Stimulated activated CD4-positive, alpha-beta T cell treated with anti-CD3 and anti-CD28 coated beads, Interleukin-2, amount 100 ng/mL, for 48 hours (primary cell): ENCODE results near the gene SELENOO.
"Not testable (repeated sequence)": the region's sequence is repeated elsewhere in the genome, so short reads cannot be mapped to it uniquely, and the experiment has no call there.

Experiments used
- DNase-seq, 2 donors: peaks; one replicate each; pipeline ENCODE4 v3.0.0-alpha.2; 2020

The SELENOO gene

DNA sequence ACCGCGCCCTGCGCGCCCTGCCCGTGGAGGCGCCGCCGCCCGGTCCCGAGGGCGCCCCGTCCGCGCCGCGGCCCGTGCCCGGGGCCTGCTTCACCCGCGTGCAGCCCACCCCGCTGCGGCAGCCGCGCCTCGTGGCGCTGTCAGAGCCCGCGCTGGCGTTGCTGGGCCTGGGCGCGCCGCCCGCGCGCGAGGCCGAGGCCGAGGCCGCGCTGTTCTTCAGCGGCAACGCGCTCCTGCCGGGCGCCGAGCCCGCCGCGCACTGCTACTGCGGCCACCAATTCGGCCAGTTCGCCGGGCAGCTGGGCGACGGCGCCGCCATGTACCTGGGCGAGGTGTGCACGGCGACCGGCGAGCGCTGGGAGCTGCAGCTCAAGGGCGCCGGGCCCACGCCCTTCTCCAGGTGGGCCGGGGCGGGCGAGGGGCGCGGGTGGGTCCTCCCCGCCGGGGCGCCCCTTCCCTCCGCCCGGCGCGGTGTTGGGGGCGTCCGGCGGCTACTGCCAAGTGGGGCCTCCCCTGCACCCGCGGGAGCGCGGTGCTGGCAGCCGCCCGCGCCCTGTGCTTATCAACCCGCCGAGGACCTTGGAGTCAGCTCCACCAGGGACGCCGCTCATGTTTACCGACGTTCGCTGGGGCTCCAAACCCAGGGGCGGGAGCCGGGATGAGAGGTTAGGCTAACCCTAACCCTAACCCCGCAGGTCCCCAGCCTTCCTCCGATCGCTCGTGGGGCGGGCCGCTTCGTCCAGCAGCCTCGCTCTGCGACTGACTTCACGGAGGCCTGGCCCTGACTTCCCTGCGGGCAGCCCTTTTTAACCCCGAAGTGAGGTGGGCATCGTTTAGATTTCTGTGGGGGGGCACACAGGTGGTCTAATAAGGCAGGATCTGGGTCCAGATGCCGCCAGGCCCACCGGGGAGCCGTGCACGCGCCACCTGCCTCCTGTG is 649 bp downstream of the SELENOO start:
- no peak for DNase-seq

DNA sequence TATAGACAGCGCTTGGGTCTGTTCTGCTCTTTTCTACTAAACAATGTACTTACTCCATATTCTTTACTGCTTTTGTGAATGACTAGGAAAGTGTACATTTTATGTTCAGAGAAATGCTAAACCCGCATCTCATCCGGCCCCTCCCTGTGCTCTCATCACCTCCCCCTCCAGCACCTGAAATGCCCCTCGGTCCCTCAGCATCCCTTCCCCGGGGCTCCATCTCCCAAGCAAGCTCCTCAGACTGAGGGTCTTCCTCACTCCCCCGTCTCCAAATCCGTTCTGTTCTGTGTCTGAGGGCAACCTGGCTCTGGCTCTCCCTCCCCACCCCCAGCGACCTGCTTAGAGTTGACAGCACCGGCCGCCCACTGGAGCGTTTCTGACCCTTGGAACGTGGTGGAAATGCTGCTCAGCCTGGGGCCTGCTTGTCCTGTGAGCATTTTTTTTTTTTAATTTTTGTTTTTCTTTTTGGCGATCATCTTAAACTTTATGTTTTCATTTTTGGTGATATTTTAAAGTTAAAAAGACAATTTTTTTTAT is 1.4 kb downstream of the SELENOO start:
- DNase-seq = no peak

DNA sequence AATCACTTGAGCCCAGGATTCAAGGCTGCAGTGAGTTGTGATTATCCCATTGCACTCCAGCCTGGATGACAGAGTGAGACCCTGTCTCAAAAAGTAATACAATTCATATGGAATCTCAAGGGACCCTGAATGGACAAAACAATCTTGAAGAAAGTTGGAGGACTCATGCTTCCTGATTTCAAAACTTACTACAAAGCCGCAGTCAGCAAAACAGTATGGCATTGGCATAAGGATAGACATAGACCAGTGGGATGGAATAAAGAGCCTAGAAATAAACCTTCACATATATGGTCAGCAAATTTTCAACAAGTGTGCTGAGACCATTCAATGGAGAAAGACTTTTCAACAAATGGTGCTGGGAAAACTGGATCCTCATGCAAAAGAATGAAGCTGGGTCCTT is 2.5 kb downstream of the SELENOO start:
- DNase-seq = no peak

DNA sequence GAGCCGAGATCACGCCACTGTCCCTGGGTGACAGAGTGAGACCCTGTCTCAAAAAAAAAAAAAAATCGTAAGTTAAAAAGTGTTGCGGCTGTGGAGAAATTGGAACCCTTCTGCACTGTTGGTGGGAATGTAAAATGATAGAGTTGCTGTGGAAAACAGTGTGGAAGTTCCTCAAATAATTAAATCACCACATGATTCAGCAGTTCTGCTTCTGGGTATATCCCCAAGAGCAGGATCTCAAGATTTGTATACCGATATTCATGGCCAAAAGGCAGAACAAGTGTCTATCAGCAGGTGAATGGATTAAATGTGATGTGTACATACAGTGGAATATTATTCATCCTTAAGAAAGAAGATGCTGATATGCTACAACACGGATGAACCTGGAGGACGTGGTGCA is 3.8 kb downstream of the SELENOO start:
- no peak for DNase-seq

DNA sequence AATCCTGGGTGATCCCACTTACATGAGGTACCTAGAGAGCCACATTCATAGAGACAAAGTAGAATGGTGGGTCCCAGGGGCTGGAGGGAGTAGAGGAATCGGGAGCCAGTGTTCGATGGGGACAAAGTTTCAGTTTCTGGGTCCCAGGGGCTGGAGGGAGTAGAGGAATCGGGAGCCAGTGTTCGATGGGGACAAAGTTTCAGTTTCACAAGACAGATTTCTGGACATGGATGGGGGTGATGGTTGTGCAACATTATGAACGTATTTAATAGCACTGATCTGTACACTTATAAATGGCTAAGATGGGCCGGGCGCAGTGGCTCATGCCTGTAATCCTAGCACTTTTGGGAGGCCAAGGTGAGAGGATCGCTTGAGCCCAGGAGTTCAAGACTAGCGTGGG is 4.2 kb downstream of the SELENOO start:
- DNase-seq = not testable (repeated sequence)

DNA sequence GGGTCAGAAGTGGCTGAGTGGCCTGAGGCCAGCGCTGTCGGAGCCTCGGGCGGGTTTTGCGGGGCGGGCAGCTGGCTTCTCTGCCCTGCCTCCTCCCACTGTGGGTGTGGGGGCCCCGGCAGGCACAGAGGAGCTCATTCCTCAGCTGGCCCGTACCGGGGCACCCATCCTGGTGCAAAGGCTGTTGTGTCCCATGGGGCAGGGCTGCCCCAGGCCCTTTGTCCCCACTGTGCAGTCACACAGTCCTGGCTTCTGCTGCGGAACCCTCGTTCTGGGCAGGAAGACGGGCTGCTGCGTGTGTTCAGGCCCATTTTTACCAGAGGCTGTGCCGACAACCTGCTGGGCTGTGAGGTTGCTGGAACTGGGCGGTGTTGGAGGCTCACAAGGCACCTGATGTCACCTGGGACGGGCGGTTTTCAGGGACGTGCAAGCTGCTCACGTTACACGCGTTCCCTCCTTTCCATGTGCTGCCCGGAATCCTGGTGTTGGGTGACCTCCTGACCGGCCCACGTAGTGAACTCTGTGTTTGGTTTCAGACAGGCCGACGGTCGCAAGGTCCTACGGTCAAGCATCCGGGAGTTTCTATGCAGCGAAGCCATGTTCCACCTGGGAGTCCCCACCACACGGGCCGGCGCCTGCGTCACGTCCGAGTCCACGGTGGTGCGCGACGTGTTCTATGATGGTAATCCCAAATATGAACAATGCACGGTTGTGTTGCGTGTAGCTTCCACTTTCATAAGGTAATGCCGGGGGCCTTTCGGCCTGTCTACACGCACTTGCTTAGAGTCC is 5.2 kb downstream of the SELENOO start:
- DNase-seq = no peak

DNA sequence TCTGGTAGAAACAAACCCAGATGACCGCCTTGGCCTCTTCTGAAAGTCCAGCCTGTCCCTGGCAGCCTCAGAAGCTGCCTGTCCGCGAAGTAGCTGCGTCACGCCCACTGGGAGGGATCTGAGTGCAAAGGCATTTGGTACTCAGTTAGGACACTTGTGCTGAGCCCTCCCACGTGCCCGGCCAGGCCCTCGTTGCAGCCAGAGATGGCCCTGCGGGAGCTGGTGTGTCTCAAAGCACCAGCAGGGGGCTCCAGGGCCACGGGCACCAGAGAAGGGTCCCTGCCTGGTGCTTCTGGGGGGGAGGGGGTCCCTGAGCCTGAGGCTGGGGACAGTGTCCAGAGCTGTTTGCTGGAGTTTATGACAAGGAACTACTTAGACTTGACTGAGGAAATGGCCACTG is 5.8 kb downstream of the SELENOO start:
- no peak for DNase-seq

GRCh38 chr22:50207383-50208140 is 6.8 kb downstream of the SELENOO start:
- DNase-seq = no peak

DNA sequence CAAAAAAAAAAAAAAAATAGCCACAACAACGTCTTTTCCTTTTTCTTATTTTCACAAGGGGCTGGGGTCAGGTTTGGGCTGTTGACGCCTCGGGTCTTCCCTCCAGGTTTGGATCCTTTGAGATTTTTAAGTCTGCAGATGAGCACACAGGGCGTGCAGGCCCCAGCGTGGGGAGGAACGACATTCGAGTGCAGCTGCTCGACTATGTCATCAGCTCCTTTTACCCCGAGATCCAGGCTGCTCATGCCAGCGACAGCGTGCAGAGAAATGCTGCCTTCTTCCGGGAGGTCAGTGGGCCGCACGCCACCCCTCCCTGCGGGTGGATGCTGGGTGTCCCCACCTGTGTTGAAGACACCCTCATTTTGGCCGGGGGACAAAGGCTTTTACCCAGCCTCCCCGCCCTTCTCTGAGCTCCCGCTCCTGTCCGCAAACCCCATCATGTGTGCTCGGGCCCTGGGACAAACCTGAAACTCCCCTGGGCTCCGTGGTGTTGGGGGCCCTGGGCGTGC is 7.7 kb downstream of the SELENOO start:
- DNase-seq = no peak

GRCh38 chr22:50208939-50209892 is 8.4 kb downstream of the SELENOO start:
- no peak for DNase-seq

GRCh38 chr22:50209893-50210292 is 9.1 kb downstream of the SELENOO start:
- DNase-seq = peak; percentile 67 to 69

DNA sequence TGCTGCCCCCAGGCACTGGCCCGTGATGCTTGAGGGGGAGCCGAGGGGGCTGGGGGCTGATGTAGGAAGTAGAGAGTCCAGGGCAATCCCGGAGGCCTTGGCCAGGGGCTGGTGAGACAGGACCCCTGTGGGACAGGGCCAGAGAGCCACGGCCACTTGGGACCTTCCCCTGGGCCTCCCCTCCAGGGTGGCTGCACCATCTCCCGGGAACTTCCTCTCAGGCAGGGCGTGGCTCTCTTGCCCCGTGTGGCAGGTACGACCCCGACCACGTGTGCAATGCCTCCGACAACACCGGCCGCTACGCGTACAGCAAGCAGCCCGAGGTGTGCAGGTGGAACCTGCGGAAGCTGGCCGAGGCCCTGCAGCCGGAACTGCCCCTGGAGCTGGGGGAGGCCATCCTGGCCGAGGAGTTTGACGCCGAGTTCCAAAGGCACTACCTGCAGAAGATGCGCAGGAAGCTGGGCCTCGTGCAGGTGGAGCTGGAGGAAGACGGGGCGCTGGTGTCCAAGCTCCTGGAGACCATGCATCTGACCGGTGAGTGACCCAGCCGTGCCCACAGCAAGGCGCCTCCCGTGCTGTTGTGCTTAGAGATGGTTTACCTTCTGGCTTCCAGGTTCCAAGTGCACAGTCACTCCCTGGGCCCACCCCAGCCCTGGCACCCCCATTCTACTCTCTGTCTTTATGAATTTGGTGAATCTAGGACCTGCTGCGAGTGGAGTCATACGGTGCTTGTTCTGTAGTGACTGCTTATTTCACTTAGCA is 9.7 kb downstream of the SELENOO start:
- DNase-seq = no peak

DNA sequence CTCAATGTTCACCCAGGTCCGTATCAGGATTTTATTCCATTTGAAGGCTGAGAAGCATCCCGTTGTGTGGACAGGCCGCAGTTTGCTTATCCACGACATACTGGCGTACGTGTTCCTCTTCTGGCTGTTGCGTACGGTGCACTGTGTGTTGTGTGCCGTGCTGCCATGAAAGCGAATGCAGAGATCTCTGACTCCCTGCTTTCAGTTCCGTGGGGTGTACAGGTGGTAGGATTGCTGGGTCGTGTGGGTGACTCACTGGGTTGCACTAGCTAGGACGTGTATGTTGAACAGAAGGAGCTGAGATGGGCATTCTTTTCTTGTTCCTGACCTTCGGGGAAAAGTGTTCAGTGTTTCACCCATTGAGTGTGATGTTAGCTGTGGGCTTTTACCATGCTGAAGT is 10.3 kb downstream of the SELENOO start:
- no peak for DNase-seq

DNA sequence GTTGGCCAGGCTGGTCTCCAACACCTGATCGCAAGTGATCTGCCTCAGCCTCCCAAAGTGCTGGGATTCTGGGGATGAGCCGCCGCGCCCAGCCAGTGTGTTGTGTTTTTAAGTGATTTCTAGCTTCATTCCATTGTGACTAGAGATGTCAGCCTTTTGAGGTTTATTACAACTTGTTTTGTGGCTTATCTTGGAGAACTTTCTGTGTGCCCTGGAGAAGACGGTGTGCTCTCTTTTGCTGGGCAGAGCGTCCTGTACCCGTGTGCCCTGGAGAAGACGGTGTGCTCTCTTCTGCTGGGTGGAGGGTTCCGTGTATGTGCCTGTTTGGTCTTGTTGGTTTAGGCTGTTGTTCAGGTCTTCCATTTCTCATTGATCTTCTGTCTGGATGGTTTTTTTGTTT is 12.5 kb downstream of the SELENOO start:
- DNase-seq = no peak

- DNase-seq = no peak
These were observed 14.7 kb downstream of the SELENOO start for GRCh38 chr22:50215297-50216054.

DNA sequence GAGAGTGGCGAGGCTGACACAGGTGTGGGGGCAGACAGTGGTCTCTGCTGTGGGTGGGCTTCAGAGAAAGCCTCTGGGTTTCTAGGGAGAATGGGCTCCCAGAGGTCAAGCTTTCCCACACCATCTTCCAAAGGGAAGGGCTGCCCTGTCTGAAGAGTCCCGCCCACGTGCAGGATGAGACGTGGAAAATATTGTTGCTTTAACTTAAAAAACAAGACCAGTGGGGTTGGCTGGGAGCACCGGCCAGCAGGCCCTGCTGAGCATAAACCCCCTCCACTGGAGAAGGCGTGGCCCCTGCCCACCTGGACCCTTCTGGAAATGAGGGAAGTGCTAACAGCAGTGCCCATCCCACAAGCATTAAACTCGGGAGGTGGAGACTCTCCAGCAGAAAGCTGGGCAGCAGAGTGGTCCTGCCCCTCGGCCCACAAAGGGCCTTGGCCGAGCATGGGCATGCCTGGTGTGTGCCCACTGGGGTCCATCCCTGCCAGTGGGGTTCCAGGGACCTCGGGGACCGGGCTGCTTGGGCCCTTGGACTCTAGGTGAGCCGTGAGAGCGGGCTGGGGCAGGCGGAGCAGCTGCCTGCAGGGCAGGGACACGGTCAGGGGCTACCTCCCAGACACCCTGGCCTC is 15.4 kb downstream of the SELENOO start:
- DNase-seq = no peak

GRCh38 chr22:50216684-50217520 is 16.1 kb downstream of the SELENOO start:
- DNase-seq = no peak

- no peak for DNase-seq
These were observed 16.8 kb downstream of the SELENOO start for GRCh38 chr22:50217543-50218152.
